Measurements from ENCODE around the gene GLRA3.

DNA sequence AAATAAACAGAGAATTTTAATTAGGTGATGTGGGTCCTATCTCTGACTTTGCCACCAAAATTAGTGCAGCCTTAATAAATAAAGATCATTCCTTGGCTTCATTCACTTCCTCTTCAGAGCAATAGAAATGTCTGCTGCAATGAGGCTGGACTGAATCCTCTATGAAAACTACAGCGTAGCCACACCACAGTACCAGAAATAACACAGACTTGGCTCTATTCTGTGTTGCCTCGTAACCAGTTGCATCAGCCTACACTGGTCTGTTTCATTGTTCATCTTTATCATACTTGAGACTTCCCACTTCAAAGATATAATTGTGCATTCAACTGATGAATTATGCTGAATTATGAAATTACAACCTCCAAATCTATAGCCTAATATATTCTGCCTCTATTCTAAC lies 15.8 kb downstream of the GLRA3 start:
- TF ChIP-seq, protein P1, sequence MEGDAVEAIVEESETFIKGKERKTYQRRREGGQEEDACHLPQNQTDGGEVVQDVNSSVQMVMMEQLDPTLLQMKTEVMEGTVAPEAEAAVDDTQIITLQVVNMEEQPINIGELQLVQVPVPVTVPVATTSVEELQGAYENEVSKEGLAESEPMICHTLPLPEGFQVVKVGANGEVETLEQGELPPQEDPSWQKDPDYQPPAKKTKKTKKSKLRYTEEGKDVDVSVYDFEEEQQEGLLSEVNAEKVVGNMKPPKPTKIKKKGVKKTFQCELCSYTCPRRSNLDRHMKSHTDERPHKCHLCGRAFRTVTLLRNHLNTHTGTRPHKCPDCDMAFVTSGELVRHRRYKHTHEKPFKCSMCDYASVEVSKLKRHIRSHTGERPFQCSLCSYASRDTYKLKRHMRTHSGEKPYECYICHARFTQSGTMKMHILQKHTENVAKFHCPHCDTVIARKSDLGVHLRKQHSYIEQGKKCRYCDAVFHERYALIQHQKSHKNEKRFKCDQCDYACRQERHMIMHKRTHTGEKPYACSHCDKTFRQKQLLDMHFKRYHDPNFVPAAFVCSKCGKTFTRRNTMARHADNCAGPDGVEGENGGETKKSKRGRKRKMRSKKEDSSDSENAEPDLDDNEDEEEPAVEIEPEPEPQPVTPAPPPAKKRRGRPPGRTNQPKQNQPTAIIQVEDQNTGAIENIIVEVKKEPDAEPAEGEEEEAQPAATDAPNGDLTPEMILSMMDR (IDR thresholded peaks at IDR 0.05), result no peak
- no peak for TF ChIP-seq POLR2A (IDR thresholded peaks at IDR 0.05)
